DMS53 (cell line): ENCODE results near the gene FAM43A.

Source experiments
- DNase-seq: peaks from one replicate; lab custom pipeline; 2025; lab: John Stamatoyannopoulos, UW

FAM43A gene, protein sequence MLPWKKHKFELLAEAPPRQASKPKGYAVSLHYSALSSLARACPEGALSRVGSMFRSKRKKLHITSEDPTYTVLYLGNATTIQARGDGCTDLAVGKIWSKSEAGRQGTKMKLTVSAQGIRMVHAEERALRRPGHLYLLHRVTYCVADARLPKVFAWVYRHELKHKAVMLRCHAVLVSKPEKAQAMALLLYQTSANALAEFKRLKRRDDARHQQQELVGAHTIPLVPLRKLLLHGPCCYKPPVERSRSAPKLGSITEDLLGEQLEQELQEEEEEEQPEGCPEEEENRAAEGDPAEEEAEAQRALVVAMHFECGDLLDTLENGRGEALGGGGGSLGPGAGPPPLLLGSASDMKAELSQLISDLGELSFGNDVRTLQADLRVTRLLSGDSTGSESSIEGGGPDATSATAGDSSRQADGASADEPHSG

DNA sequence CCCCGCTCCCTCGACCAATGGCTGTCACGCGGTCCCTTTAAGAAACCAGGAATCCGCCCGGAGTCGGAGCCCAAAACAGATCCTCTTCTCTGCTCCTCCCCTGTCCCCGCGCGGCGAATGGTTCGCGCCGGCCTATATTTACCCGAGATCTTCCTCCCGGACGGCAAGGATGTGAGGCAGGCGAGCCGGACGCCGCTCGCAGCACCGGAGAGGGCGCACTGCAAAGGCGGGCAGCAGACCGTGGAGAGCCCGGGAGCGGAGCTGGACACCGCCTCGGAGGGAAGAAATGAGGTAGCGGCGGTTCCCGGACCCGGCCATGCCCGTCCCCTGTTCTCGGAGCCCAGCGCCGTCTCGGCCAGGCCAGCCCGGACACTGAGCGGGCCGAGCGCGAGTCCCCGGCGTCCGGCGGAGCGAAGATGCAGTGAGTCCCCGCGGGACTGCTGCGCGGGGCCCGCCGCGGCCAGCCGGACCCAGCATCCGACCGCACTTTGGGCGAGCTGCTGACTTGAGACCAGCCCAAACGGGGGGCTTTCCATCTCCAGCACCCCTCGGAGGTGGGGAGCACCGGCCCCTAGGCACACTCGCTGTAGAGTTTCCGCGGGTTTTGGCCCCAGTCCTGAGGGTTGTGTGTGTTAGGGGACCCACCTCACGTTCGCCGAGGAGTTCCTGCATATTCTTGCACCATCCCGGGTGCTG lies at the start of gene FAM43A:
FAM43A (plus strand) TSS at position 166 of the 696 bp plus-strand sequence. CDS start 944 bp downstream, outside the sequence.
- peak; percentile 83 for DNase-seq

DNA sequence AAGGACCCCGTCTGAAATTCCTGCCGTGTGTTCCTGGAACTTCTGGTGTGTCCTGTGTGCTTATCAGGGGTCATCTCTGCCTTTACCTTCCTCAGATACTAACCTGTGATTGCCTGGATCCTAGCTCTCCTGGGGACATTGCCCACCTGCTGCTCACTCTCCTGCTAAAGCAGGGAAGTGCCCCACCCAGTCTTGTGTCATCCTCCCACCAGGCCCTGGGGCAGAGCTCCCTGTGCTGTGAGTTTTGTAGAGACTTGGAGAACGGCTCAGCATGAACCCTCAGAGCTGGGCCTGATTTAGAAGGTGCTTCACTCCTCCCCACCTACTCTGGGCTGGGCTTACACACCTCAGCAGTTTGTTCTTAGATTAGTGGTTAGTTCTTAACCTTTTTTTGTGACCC lies 48.6 kb upstream of the FAM43A start:
- no peak for DNase-seq

DNA sequence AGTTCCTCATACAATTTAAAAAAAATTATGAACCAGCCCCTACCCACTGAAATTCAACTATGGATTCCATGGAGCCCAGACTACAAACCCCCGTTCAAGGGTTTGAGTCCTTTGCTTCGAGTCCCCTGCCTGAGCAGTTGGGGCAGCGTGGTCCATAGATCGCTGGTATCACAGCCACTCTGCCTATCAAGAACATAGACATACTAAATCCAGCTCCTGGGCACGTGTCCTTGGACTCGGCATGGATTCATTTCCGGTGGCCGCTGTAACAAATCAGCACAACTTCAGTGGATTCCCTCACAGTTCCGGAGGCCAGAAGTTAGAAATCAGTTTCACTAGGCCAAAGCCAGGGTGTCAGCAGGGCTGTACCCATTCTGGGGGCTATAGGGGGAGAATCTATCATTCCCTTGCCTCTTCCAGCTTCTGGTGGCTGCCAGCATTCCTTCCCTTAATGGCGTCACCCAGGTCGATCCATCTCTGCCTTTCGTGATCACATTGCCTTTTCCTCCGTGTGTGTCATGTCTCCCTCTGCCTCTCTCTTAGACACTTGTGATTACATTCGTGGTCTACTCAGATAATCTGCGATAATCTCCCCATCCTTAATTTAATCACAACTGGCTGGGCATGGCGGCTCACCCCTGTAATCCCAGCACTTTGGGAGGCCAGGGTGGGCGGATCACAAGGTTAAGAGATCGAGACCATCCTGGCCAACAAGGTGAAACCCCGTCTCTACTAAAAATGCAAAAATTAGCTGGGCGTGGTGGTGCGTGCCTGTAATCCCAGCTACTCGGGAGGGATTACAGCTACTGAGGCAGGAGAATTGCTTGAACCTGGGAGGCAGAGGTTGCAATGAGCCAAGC lies 47.9 kb upstream of the FAM43A start:
- DNase-seq, result no peak

DNA sequence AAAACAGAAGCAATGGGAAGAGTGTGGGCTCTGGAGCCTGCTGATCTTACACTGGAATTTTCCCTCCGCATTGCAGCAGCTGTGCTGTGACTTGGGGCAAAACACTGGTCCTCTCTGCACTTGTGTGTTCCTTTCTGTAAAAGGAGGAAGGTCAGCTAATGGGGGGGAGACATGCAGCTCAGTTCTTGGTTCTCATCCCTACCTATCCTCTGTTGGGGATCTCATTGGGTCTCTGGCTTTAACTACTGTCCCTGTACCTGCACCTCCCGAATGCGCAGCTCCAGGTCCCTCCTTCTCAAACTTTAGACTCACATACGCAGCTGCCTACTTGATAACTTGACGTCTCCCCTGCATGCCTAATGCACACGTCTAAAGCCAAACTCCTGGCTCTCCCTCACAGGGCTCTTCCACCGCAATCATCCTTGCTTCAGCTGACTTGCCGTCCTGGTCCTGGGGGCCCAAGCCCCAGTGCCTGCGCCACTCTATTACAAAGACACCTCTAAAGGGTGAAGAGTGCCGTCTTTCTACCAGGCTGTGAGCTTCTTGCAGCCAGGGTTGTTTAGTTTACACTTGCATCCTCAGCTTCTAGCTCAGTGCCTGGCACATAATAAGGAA lies 46.6 kb upstream of the FAM43A start:
- DNase-seq, result no peak

DNA sequence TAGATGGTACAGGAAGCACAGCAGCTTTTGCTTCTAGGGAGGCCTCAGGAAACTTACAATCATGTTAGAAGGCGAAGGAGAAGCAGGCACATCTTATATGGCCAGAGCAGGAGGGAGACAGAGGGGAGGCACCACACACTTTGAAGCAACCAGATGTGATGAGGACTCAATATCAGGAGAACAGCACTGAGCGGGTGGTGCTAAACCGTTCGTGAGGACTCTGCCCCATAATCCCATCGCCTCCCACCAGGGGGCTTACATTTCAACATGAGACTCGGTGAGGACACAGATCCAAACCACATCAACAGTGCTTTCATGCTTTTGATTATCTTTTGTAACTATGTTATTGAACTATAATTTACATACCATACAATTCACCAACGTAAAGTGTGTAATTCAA lies 44.9 kb upstream of the FAM43A start:
- peak; percentile 10 for DNase-seq

DNA sequence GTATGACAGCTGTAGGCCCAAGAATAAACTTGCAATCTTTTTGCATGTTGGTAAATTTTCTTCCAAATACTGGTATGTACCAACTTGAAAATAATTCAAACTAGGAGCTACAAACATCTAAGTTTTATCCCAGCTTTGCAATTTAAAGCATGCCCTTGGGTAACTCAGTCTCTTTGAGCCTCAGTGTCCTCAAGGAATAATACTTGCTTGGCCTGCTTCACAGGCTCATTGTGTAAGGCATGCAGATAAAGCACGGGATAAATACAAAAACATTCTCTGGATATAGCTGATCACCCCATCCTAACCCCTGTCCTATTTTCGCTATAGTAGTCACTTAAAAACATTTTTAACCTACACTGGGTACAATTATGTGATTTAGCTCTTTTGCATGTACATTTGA lies 42.9 kb upstream of the FAM43A start:
- no peak for DNase-seq

DNA sequence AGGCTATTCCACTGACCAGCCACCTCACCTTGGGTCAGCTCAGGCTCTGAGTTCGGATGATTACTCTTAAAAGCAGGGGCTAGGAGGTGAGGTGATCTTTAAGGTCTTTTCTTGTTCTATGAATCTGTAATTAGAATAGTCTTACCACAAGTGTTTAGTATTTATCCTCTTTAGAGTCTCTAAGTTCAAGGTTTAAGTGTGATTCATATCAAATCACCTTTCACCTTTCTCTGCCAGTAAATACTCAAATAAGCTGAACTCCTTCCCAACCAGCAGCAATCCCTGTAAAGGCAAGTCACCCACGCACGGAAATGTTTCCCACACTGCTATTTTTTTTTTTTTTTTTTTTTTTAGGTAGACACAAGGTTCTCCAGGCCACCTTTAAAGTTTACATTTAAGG lies 37.9 kb upstream of the FAM43A start:
- DNase-seq, result no peak

DNA sequence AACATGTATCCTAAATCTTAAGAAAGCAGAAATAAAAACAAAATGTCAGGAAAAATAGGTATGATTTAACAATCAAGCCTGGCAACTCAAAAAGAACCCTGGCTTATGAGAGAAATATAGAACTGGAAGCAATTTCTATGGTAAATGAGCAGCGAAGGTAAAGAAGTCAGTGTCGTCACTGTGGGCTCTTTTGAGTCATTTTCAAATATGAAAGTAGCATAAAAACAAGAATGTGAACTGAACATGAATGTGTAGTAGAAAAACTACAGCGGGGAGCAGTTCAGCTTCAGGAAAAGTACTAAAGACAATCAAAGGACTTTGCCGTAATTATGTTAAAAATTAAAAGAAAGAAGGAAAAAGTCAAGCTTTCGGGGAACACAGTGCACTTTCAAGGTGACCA lies 31.2 kb upstream of the FAM43A start:
- no peak for DNase-seq

DNA sequence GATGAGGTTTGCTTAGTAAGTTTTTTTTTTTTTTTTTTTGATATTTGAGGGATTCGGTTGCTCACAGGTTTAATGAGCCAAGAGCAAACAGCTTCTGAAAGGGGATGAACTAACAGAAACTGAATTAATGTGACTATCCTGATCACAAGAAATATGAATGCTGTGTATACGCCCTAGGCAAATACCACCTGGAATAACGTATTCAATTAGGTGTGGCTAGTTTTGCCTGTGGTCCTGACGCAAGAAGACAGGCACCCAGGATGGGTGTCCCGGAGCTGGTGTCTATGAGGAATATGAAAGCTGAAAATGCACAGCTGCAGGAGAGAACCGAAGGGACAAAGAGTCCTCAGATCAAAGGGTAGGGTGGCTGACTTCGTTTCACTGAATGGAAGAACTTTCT lies 28.2 kb upstream of the FAM43A start:
- no peak for DNase-seq

DNA sequence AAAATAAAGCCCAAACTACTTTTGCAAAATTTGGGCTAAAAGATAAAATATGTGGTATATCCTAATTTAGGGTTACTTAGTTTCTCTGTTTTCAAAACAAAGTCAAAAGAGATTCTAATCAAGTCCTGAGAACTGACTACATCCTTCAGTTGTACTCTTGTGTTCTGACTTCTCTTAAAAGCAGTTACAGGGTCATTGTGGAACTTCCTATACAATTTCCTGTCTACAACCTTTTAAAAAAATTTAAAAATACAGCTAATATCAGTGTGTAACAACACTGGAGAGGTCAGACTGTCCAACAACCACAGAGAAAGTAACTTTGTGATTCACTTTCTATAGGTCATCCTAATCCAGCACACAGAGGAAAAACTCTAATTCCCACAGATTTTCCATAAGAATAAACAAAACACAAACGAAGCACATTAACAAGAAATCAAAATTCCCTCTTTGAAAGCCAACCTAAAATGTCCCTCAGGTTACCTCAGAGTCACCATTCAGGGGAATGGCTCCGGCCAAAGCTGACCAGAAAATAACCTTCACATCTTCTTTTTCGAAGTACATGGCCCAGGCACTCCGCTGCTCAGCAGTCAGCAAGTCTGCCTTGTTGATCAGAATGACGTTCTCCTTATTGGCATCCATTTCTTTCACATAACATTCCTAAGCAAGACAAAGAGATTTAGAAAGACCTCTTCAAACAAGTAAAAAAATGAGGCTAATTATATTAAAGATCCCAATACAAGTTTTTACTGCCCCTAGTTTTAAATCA lies 27.0 kb upstream of the FAM43A start:
- no peak for DNase-seq

DNA sequence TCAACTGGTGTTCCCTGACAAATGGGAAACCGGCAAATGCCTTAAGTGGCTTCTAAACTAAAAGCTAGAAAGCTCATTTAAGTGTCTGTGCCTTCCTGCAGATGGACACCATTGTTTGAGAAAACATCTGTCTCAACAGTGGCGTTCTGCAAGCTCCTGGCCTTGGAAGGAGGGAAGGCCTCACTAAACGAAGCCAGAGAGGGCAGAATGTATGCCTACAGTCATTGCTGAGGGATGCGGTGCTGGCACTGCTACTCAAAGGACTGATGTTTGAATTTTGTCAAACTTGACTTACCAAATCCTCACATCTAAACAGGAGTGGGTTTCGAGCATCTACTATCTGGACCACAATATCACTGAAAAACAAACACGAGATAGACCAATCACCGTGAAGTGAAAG lies 25.9 kb upstream of the FAM43A start:
- no peak for DNase-seq

DNA sequence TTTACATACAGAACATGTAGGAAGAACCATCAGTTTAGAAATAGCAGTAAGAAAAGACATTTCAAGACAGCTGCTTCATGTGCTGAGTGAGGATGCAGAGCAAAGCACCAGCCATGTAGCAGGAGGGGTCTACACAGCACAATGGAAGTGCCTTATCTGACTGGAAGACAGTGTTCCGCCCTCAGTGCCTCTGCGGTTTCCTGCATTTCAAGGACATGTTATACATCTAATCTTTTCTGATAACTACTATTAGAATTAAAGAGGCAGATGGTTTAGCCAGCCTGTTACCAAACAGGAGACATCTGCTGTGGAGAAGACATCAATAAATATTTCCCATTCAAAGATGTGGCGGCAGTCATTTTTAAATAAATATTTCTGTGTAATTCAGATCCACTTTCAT lies 24.3 kb upstream of the FAM43A start:
- DNase-seq, result no peak

DNA sequence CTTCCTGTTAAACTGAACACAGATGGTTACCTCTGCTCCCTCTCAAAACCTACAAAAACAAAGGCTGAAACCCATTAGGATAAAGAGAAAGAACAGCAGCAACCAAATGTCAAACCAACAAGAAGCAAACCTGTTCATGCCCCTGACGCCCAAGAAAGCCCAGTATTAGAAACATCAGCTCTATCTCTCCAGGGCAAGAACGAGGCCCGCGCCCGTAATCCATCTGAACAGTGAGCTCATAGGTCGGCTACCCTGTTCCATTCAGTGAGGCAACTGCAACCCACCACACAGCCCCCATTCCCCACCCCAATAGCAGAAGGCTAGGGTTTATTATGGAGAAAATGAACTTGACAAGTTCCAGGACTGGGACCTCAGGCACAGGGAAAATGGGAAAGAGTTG lies 23.7 kb upstream of the FAM43A start:
- DNase-seq, result no peak

DNA sequence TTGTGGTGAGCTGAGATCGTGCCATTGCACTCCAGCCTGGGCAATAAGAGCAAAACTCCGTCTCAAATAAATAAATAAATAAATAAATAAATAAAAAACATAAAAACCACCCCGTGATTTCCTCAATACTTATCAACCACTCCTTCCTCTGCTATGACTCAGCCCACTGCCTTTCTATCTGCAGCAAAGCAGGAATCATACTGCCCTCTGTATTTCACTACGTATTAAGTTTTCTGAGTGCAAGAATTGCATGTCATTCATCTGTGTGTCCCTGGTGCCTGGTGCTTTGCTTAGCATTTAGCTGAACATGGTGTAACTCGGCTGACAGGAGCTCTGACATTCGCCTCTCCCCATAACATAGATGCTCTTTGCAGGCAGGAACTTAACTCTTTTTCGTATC lies 20.8 kb upstream of the FAM43A start:
- DNase-seq, result no peak

DNA sequence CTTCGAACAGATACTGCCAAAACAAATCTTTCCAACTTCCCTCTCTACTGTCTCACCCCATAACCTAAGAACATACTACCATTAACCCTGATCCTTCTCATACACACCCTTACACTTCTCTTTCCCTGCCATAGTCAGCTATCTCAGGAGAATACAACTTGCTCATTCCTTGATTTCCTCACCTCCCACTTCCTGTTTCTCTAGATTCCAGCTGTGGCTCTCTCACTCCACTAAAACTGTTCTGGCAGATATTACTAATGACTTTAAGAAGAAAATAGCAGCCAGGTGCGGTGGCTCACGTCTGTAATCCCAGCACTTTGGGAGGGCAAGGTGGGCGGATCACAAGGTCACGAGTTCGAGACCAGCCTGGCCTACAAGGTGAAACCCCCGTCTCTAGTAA lies 18.3 kb upstream of the FAM43A start:
- DNase-seq, result no peak

DNA sequence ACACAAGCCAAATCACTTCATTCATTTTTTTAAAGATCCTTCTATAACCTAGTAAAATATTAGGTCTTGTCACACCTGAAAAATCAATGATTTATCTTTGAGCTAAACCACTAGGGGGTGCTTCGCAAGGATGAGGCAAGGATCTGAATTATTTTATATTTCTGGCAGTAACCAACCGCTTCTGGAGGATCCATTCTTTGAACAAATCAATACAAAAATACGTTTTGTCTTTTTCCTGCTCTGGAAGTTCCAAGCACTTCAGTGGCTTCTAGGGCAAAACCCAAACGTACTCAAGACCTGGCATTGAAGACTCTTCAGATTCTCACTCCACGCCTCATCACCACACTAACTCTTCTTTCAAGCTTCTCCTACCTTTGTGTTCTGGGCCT lies 14.2 kb upstream of the FAM43A start:
- peak; percentile 66 for DNase-seq

DNA sequence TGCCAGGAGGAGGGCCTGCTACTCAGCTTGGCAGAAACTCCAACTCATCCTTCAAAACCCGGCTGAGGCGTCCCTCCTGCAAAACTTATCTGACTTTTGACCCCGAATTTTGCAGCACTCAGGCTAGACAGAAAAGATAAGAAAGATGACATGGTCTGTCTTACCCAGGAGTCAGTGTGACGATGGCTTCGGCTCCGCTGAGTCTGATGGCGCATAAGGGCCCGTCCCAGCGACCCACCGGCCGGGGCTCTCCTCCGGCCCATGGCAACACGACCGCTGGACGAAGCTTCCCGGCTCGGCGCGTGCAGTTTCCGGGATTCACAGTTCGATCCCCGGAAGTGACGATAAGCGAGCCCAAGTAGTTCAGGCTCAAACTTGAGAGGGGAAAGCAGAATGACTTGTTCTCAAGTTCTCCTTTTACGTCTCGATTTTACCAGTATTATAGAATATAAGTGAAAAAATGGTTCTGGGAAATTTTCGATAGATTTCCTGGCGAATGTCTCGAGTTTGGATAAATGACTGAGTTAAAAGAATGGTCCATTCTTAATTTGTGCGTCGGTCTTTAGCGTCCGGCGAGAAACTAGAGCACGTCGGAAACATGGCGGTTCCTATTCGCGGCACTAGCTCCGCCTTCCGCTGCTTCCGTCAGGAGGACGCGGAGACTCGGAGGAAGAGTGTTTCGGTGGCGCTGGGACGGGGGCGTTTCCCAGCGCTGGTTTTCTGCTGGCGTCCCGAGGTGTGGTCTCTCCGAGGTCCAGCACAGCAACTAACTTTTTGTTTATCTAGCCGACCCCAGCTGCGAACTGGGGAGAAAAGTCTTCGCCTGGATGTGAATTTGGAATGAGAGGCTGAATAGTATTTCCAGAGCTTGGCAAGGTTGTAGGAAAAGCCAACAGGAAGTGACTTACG lies 13.5 kb upstream of the FAM43A start, which contains the start of gene LSG1:
LSG1 (minus strand) TSS at position 292 of the 909 bp plus-strand sequence; CDS start at position 263, 29 bp downstream.
- DNase-seq, result peak; percentile 97

DNA sequence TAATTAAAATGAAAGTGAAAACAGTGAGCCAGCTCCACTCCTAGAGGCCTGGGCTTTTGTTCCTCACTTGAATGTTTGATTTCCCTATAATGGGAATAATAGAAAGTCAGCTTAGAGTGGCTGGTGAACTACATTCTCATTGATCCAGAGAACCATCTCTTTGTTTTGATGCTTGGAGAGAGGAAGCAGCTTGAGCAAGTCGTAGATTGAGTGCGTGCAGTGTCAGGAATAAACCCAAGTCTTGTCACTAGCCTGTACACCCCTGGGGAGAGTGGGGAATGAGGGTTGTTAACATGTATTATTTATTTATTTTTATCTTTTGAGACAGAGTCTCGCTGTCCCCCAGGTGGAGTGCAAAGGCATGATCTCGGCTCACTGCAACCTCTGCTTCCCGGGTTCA lies 12.8 kb upstream of the FAM43A start:
- DNase-seq, result peak; percentile 39

DNA sequence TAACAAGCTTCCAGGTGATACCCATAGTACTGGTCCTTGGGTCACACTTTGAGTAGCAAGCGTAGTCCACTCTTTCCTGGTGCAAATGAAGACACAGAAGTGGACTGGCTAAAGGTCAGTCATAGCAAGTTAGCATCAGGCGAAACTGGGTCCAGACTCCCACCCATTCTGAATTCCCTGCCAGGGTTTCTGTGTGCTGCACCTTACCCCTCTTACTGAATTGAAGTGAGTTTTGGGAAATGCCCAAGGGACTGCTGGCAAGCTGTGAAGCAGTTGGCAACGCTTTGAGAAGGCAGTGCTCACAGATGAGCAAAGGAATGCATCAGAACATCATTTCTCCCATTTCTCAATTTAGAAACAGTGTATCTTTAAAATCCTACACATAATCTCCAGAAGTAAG lies 11.9 kb upstream of the FAM43A start:
- no peak for DNase-seq

DNA sequence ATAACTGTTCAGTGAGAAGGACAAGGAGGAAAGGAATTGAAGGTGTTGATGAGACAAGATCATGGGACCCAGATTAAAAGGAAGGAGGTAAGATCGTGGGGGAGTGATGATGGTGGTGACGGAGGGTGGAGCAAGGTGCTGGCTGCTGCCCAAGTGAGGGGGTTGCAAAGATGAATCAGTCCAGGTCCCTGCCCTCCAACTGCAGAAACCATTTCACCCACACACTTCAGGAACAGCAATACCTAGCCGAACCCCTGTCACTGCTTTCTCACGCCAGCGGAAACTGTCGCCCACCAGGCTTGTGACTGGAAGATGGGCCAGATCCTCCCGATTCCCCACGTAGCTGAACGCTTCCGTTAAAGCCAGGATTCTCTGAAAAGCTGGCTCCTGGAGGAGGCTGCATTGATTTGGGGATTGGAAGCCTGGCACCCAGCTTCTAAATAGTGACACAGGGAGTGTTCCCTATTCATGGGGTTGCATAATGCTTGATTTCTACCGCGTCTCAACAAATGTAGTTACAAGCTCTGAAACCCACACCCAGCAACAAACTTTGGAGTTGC lies 10.5 kb upstream of the FAM43A start:
- DNase-seq, result no peak
